Measurements from ENCODE around the gene LAP3. TPM values are rescaled to one million over a fixed set of nuclear protein-coding genes. Genes with fewer than 3 reads are reported as not detected.

LAP3 gene
- 76.4 and 81.6 TPM in 2 replicates for total RNA-seq
- long read RNA-seq, transcript LAP3-201 (13 exons, 2,213 nt) = major isoform, 742 of 787 reads
- long read RNA-seq, partial matches to known transcripts = 10 of 787 reads
- long read RNA-seq, other reads (novel, unspliced or antisense) = 34 of 787 reads

DNA sequence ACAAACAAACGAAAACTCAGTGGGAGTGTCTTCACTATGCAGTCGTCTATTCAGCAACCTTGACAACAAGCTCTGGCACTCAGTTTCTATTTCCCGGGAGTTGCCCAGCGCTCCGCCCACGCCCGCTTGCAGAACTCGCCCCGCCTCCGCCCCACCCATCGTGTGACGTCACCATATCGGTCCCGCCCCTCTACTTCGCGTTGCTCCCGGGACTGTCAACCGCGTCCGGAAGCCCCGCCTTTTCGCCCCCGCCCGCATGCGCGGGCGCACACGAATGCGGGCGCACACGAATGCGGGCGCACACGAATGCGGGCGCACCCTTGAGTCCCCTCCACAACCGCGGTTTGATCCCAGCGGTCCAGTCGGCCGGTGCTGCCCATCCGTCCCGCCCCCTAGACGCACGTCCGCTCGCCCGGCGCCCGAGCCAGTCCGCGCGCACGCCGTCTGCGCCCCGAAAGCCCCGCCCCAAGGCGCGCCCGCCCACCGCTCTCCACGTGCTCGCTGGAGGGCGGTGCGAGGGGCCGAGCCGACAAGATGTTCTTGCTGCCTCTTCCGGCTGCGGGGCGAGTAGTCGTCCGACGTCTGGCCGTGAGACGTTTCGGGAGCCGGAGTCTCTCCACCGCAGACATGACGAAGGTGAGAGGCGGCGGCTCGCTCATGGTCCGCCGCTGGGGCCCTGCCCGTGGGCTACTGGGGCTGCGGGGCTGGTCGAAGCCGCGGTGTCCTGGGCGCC is at the start of gene LAP3:
Gene LAP3 (plus strand): TSS at position 267 of the 733 bp plus-strand sequence. CDS start 268 bp downstream, at position 535.
- H3K36me3 Mint-ChIP-seq (ENCODE audit: insufficient read depth) = peaks cover 10% of the 10 kb centered on the region
- TF ChIP-seq, protein P1, sequence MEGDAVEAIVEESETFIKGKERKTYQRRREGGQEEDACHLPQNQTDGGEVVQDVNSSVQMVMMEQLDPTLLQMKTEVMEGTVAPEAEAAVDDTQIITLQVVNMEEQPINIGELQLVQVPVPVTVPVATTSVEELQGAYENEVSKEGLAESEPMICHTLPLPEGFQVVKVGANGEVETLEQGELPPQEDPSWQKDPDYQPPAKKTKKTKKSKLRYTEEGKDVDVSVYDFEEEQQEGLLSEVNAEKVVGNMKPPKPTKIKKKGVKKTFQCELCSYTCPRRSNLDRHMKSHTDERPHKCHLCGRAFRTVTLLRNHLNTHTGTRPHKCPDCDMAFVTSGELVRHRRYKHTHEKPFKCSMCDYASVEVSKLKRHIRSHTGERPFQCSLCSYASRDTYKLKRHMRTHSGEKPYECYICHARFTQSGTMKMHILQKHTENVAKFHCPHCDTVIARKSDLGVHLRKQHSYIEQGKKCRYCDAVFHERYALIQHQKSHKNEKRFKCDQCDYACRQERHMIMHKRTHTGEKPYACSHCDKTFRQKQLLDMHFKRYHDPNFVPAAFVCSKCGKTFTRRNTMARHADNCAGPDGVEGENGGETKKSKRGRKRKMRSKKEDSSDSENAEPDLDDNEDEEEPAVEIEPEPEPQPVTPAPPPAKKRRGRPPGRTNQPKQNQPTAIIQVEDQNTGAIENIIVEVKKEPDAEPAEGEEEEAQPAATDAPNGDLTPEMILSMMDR (IDR thresholded peaks at IDR 0.05; ENCODE audit: unreplicated experiment) = no peak
- H3K27ac Mint-ChIP-seq = peak within 1 kb of the TSS; percentile 95
- peak; percentile 98 for DNase-seq (ENCODE audit: low spot score, unreplicated experiment)
- peak within 1 kb of the TSS; percentile 85 for H3K4me3 Mint-ChIP-seq (ENCODE audit: low read depth)
- H3K9me3 Mint-ChIP-seq (ENCODE audit: low read depth) = no peaks in the 10 kb centered on the region
- H3K27me3 Mint-ChIP-seq = no peaks in the 10 kb centered on the region
- peaks cover 30% of the 10 kb centered on the region for H3K4me1 Mint-ChIP-seq (ENCODE audit: low read depth)

DNA sequence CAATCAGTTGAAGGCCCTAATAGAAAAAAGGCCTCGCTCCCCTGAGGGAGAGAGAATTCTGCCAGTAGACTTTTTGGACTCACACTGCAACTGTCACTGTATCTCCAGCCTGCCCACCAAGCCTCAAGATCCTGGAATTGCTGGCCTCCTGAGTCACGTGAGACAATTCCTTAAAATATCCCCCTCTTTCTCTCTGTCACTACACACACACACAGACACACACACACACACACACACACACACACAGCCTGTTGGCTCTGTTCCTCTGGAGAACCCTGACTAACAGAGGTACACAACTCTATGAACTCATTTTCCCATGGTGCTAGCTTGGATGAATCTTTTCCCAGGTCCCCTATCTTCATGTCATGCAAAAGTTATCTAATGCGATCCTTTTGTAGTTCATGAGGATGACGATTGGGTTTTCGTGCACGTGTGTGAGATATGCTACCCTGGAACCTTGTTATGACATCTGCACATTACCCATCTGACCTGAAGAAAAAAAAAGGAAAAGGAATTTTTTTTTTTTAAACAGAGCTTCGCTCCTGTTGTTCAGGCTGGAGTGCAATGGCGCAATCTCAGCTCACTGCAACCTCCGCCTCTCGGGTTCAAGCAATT is 48.3 kb upstream of the LAP3 start:
- H3K4me3 Mint-ChIP-seq (ENCODE audit: low read depth) = no peak overlapping the region
- H3K36me3 Mint-ChIP-seq (ENCODE audit: insufficient read depth) = no peaks in the 10 kb centered on the region
- no peaks in the 10 kb centered on the region for H3K9me3 Mint-ChIP-seq (ENCODE audit: low read depth)
- H3K27me3 Mint-ChIP-seq = peaks cover 7% of the 10 kb centered on the region
- no peak overlapping the region for H3K27ac Mint-ChIP-seq
- TF ChIP-seq, protein P1 (IDR thresholded peaks at IDR 0.05; ENCODE audit: unreplicated experiment) = no peak
- no peak for DNase-seq (ENCODE audit: low spot score, unreplicated experiment)
- H3K4me1 Mint-ChIP-seq (ENCODE audit: low read depth) = no peaks in the 10 kb centered on the region

DNA sequence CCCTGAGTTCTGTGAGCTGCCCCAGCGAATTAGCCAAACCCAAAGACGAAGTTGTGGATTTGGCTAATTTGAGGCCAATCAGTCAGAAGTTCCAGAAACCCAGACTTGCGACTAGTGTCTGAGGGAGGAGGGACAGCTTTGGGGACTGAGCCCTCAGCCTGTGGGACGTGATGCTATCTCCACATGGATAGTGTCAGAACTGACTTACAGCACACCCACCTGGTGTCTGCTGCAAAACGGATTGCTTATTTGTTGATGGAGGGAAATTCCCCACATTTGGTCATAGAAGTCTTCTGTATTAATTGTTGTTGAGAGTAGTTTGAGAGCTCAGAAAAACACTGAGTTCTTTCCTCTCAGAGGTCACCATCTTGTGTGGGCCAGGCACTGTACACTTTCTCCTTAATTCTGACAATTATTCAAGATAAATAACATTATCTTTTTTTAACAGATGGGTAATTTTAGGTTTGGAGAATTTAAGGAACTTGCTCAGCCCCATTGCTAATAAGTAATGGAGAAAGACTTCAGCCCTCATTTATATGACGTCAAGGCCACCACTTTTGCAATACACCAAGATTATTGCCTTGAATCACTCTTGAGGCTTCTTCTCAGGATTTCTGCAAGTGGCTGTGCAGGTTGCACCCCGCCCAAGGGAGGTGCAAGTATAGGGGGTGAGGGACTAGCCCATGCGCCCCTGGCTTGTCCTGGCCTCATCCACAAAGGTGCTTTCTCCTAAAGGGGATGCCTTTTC is 45.3 kb upstream of the LAP3 start:
- no peak for DNase-seq (ENCODE audit: low spot score, unreplicated experiment)
- TF ChIP-seq, protein P1 (IDR thresholded peaks at IDR 0.05; ENCODE audit: unreplicated experiment) = no peak
- Mint-ChIP-seq H3K9me3 (ENCODE audit: low read depth) (no peaks in the 10 kb centered on the region), H3K27ac (no peak overlapping the region), H3K4me3 (ENCODE audit: low read depth) (no peak overlapping the region), H3K36me3 (ENCODE audit: insufficient read depth) (no peaks in the 10 kb centered on the region), H3K27me3 (peaks cover 7% of the 10 kb centered on the region), H3K4me1 (ENCODE audit: low read depth) (peaks cover 4% of the 10 kb centered on the region)

DNA sequence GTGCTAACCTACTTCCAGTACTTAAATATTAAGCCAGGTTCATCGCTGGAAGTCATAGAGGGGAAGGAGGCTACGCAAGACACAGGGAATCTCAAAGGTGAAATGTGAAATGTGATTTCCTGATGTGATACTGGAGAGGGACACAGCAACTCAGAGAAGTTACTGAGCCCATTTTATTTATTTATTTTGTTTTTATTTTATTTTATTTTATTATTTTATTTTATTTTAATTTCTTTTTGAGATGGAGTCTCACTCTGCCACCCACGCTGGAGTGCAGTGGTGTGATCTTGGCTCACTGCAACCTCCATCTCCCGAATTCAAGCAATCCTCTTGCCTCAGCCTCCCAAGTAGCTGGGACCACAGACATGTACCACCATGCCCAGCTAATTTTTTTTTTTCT is 42.3 kb upstream of the LAP3 start:
- TF ChIP-seq, protein P1 (IDR thresholded peaks at IDR 0.05; ENCODE audit: unreplicated experiment) = no peak
- Mint-ChIP-seq H3K4me1 (ENCODE audit: low read depth) (peaks cover 4% of the 10 kb centered on the region), H3K4me3 (ENCODE audit: low read depth) (no peak overlapping the region), H3K36me3 (ENCODE audit: insufficient read depth) (no peaks in the 10 kb centered on the region), H3K9me3 (ENCODE audit: low read depth) (no peaks in the 10 kb centered on the region), H3K27ac (no peak overlapping the region), H3K27me3 (no peaks in the 10 kb centered on the region)
- no peak for DNase-seq (ENCODE audit: low spot score, unreplicated experiment)

DNA sequence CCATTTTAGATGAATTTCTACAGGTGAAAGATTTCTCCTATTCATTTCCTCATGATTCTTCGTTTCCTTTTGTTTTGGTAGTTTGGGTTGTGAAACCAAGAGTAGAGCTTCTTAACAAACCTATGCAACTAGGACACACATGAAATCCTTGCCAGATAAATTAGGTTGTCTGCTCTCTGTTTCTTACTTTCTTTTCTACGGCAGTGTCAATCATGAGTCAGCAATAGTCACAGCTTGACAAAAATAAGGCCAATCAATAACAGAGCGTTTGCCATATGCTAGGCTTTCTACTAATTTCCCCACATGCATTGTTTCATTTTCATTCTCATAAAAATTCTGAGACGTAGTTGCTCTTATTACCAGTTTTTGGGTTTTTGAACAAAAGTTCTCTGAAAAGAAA is 41.8 kb upstream of the LAP3 start:
- TF ChIP-seq, protein P1 (IDR thresholded peaks at IDR 0.05; ENCODE audit: unreplicated experiment) = no peak
- Mint-ChIP-seq H3K27ac (peak overlapping the region; percentile 89), H3K27me3 (peaks cover 2% of the 10 kb centered on the region), H3K9me3 (ENCODE audit: low read depth) (no peaks in the 10 kb centered on the region), H3K4me1 (ENCODE audit: low read depth) (peaks cover 4% of the 10 kb centered on the region), H3K4me3 (ENCODE audit: low read depth) (no peak overlapping the region), H3K36me3 (ENCODE audit: insufficient read depth) (no peaks in the 10 kb centered on the region)
- no peak for DNase-seq (ENCODE audit: low spot score, unreplicated experiment)

All from progenitor cell of endocrine pancreas (in vitro differentiated cells).